HG02973 (cell line): ENCODE data around the gene HSD11B2.

Experiments used
- ATAC-seq: cut with Tn5 transposase; IDR thresholded peaks from one replicate; pipeline ENCODE4 v1.9.1; 2021; ENCODE audit warnings: moderate library complexity; ENCODE audit not compliant: unreplicated experiment

The HSD11B2 gene

DNA sequence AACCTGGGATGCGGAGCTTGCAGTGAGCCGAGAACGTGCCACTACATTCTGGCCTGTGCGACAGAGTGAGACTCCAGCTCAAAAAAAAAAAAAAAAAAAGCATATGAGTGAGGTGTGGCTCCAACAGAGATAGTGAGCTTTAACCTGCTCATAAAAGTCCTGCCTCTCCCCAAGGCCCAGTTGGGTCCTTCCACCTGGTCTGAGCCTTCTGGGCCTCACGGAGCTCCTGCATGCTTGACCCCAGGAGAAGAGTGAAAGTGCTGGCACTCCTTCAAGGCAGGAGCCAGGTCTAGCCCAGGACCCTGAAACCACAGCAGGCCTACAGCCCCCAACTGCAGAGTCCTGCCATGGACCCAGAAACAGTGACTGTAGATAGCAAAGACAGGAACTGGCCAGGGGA, 17.7 kb downstream of the HSD11B2 start:
- no peak for ATAC-seq

- ATAC-seq: no peak
Observed at GRCh38 chr16:67449336-67449735, 18.4 kb downstream of the HSD11B2 start.

DNA sequence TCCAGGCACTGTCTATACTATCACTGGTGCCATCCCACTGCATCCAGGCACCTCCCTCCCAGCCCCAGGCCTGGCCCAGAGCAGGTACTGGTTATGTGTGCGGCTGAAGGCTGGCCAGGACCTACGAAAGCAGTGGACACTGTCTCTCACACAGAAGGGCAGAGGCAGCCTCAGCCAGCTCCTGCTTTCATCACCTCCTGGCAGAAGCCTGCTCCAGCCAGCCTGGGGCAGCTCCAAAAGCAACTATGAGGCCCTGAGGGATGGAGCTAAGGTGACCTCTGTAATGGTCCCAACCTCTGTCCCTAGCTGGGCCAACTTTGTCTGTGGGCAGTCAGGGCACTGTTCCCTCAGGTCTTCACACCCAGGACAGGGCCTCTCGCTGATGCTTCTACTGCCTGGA, 18.8 kb downstream of the HSD11B2 start:
- ATAC-seq: no peak

DNA sequence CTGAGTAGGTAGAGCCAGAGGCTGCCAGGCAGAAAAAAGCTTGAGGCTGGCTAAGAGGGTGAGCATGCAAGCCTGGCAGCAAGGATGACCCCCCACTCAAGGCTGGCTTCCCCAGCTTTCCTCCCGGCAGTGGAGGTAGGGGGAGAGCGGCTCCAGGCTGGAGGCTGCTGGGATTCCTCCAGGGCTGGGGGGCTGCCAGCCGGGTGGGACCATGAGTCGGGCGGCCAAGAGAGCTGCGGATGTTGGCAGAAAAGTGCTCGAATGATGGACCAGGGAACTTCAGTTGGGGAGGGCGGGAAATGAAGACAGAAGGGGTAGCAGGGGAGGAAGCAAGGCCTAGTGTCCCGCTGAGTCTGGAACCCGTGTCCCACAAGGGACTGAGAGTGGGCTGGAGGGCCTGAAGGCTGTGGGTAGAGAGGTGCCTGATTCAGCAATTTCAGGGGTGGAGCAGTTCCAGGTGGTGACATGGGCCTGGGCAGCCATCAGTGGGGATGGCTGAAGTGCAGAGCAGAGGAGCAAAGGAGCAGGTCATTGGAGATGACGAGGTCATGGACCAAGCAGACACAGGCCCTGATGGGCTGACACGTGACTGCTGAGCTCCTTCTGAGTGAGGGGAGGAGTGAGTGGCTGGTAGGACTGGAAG, 20.3 kb downstream of the HSD11B2 start:
- ATAC-seq: no peak

DNA sequence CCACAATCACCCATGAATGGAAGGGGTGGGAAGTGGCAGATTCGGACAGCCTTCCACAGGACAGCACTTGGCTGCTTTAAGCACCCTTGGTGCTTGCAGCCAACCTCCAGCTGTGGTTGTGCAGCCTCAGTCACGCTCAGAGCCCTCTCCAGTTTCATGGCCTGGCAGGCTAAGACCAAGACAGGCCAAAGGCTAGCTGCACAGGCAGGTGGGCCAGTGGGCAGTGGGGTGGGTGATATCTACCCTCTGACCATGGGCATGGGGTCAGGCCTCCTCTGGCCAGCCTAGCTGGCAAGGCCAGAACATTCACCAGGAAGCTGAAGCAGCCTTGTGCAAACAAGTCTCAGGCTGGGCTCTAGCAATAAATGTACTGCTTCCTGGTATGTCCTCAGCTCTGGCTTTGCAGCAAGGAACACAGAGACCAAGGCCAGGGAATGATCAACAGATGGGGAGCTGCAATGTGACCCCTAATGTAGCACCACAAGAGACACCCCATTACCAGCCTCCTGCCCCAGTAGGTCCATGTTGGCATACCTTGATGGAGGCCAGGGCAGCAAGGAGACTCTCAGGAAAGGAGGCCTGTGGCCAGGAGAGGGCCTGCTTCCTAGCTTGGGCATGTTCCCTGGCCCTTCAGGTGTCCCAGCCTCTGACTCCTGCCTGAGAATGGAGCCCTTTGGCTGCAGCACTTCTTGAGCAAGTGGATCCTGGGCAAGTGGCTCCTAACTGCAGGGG, 20.9 kb downstream of the HSD11B2 start:
- no peak for ATAC-seq

DNA sequence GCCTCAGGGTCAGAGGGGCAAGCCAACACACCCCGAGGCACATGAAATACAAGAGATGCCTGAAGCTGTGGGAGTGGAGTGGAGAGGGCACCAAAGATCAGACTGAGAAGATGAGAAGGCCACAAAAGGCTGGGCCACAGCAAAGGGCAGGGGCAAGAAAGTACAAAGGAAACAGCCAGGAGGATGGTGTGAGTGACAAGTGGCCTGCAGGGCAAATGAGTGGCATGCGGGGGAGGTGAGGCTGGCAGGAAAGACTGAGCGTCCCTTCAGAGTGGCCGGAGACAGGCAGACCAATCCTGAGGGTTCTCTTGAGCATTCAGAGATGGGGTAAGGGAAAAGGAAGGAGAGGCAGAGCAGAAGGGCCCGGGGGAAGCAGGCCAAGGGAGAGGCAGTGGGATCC, 23.2 kb downstream of the HSD11B2 start:
- ATAC-seq: no peak

DNA sequence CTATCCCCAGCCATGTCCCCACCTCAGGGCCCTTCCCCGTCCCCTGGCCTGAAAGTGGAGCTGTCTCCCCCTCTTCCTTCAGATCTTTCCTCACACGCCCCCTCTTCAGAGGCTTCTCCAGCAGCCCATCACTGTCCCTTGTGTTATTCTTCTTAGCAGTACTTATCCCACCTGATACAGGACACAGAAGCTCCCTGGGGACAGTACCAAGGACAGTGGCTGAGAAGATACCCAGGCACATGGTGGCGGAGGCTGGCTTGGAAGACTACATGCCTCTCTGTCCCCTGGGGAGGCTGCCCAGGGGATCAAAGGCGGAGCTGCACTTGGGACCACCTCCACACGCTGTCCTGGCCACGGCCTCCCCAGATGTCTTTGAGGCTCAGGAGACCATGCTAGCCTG, 23.9 kb downstream of the HSD11B2 start:
- ATAC-seq: no peak

- ATAC-seq: no peak
Observed at GRCh38 chr16:67456391-67457081, 25.6 kb downstream of the HSD11B2 start.

DNA sequence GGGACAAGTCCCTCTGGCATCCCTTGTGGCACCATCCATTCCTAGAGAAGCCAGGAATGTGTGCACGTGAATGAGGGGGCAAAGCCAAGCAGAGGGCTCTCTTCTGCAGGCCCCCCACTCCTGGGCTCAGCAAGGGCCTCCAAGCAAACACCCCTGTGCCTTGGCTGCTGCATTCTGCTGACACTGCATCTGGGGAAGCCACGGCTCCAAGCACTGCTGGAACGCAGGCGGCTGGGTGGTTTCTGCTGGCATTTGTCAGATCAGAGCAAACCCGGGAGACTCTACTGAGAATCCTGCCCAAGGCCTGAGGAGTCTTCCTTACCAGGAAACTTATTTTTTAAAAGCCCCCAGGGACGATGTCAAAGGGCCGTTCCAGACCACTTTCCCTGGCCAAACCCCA, 26.7 kb downstream of the HSD11B2 start:
- no peak for ATAC-seq

GRCh38 chr16:67458121-67458641, 27.3 kb downstream of the HSD11B2 start:
- ATAC-seq: no peak

- no peak for ATAC-seq
Observed at GRCh38 chr16:67459066-67459860, 28.3 kb downstream of the HSD11B2 start.

DNA sequence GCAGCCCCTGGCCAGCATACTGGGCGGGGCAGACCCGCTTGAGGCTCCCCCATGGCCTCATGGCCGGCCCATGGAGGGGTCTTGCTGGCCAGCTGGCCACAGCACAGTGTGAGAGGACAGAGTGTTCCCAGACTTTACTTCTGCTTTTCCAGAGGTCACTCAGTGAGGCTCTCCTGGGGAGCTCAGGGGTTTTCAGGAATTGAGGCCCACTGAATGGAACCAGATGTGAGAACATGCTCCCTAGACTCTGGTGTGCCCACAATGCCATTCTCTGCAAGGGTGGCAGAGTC, 28.9 kb downstream of the HSD11B2 start:
- ATAC-seq: no peak

- ATAC-seq: no peak
Observed at GRCh38 chr16:67460168-67460567, 29.2 kb downstream of the HSD11B2 start.

DNA sequence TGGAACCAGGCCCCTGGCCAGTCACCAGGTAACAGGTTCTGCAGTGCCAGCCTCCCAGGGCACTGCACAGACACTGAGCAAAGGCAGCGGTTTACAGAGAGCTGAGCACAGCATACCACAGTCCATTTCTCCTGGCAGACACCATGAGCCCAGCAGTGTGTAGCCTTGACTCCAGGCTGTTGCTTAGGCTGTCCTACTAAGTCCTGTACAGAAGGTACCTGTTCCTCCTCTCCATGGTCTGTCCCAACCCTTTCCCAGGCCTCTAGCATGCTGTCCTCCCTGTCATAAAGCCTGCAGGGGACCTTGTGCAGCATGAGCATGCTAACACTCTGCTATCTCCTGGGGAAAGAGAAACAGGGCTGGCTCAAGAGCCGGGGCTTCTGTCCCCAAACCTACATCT, 30.0 kb downstream of the HSD11B2 start:
- ATAC-seq: no peak

DNA sequence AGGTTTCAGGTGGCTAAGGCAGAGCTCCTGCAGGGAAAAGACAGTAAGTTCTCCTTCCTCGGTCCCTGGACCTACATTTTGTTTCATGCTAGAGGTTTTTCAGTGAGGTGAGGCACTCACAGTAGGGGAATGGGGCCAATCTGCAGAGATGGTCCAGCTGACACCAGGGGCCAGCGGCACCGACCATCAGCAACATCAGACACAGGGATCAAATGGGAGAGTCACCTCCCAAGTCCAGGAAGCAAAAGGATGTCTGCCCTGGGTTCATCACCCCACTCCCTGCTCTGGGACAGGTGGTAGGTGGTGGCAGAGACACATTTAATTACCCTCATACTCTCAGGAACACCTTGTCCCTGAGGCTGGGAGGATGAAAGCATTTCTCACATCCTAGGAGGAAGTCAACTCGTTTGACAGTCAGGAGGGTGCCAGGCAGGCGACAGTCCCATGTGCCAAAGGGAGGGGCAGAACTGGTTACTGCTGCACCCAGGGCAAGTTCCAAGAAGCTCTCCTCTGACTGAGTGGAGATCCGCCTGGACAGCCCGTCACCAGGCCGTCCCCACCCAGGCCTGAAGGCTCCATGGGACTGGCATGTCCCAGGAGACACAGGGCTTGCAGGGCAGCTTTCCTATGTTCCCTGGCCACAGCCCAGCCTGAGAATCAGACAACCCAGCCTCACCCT, 30.8 kb downstream of the HSD11B2 start:
- no peak for ATAC-seq

GRCh38 chr16:67462279-67462655, 31.3 kb downstream of the HSD11B2 start:
- ATAC-seq: no peak

- ATAC-seq: no peak
Observed at GRCh38 chr16:67463059-67463458, 32.1 kb downstream of the HSD11B2 start.

- no peak for ATAC-seq
Observed at GRCh38 chr16:67463691-67464090, 32.8 kb downstream of the HSD11B2 start.

DNA sequence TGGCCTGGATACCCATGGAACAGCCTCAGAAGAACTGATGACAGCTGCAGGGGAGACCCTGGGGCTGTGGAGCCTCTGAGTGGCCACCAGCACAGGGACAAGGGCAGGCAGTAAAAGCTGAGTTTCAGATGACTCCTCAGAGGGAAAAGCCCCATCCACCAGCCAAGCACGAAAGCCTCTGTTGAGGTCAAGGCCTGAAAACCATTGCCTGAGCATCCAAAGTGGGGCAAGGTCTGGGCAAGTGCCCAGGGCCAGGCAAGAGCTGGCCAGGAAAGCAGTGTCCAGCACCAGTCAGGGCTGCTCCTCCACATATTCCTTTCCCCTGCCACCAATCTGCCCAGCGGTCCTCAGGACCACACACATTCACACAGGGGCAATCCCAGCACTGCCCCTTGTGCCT, 33.6 kb downstream of the HSD11B2 start:
- ATAC-seq: no peak

- ATAC-seq: no peak
Observed at GRCh38 chr16:67466581-67466980, 35.7 kb downstream of the HSD11B2 start.

DNA sequence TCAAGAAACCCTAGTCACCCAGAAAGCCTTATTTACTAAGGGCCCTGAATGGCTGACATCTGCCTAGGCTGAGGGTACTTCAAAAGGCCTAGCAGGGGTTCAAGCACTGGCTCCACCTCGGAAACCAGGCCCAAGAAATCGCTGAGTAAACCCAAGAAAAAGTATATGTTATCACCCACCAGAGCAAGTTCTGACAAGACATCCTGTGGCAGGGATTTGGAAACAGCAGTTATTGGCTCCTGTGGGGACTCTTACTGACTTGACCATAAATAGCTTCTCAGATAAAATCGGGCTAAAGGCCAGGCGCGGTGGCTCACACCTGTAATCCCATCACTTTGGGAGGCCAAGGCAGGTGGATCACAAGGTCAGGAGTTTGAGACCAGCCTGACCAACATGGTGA, 37.8 kb downstream of the HSD11B2 start:
- no peak for ATAC-seq
